GM10248 (cell line): ENCODE measurements around the gene EME1.

Experiments used
- CTCF ChIA-PET: fragments of 300-600 bp; sonication (Branson Sonifier 250); formaldehyde crosslinking; extraction: SDS; loops from one replicate; lab custom pipeline; 2021; ENCODE audit warnings: antibody characterized with exemption; lab: Yijun Ruan, JAX
- POLR2A ChIA-PET: fragments of 350-650 bp; sonication (Branson Sonifier 250); formaldehyde crosslinking; extraction: SDS; loops from one replicate; lab custom pipeline; 2020; ENCODE audit warnings: antibody characterized with exemption; lab: Yijun Ruan, JAX
- DNase-seq: peaks from one replicate; pipeline ENCODE4 v3.0.0; 2012; ENCODE audit errors: extremely low spot score
- CTCF ChIP-seq: IDR thresholded peaks from 2 replicates; pipeline ENCODE4 v1.5.1; 2012; ENCODE audit warnings: mild to moderate bottlenecking, low read depth; ENCODE audit errors: extremely low read depth, missing control alignments, control extremely low read depth

The EME1 gene

GRCh38 chr17:50372222-50372757 is 739 bp upstream of the EME1 start:
- no peak for DNase-seq
- ChIA-PET POLR2A (interaction anchor here (0.7 kb wide), 2 partner anchors 11 to 25 kb away, joined by 6 to 8 read pairs; no protein-coding TSS in a partner anchor), CTCF (interaction anchor here (0.9 to 8.1 kb wide), 6 partner anchors 11 to 172 kb away, joined by 3 to 66 read pairs (median 4); partner anchors contain the start of gene LRRC59)
- no peak for TF ChIP-seq CTCF

- no peak for TF ChIP-seq CTCF
- DNase-seq = no peak
- CTCF ChIA-PET = interaction anchor here (1.0 to 8.1 kb wide), 4 partner anchors 13 to 212 kb away, joined by 3 to 66 read pairs (median 16); partner anchors contain the start of gene LRRC59
- POLR2A ChIA-PET = no interaction called here
These were observed 676 bp downstream of the EME1 start for GRCh38 chr17:50373705-50374104.

- CTCF ChIA-PET = interaction anchor here (4.2 to 8.1 kb wide), 2 partner anchors 15 to 21 kb away, joined by 28 to 66 read pairs; partner anchors contain the start of gene LRRC59
These were observed 3.0 kb downstream of the EME1 start for GRCh38 chr17:50375858-50376538.

GRCh38 chr17:50379351-50380132 is 6.5 kb downstream of the EME1 start:
- ChIA-PET POLR2A (interaction anchor here (1.0 to 1.3 kb wide), 3 partner anchors 9 to 13 kb away, joined by 3 to 4 read pairs (median 3); no protein-coding TSS in a partner anchor), CTCF (interaction anchor here (0.7 to 4.9 kb wide), 6 partner anchors 10 to 49 kb away, joined by 3 to 43 read pairs (median 4); partner anchors contain the start of gene LRRC59)
- TF ChIP-seq CTCF = no peak
- no peak for DNase-seq

More at GRCh38 chr17:50375858-50376538, 3.0 kb downstream of the EME1 start:
- no peak for DNase-seq
- POLR2A ChIA-PET = interaction anchor here (0.6 kb wide), 1 partner anchor 16 kb away, joined by 3 read pairs; no protein-coding TSS in a partner anchor
- no peak for TF ChIP-seq CTCF

GRCh38 chr17:50380369-50381259 is 7.6 kb downstream of the EME1 start:
- DNase-seq = no peak
- POLR2A ChIA-PET = interaction anchor here (1.2 to 1.5 kb wide), 2 partner anchors 11 to 17 kb away, joined by 3 to 4 read pairs; partner anchors contain the start of gene LRRC59
- CTCF ChIA-PET = interaction anchor here (0.7 to 4.9 kb wide), 5 partner anchors 9 to 18 kb away, joined by 3 to 43 read pairs (median 5); partner anchors contain the start of gene LRRC59
- peak; percentile 18 for TF ChIP-seq CTCF
